DOHH2 (cell line): ENCODE data around the gene KHDC4.

Source experiments
- CTCF ChIP-seq: fragments of 200-600 bp; sonication (generic); IDR thresholded peaks from one replicate; pipeline ENCODE4 v1.5.1; 2014; ENCODE audit warnings: antibody characterized with exemption, mild to moderate bottlenecking, low read depth, low read length; ENCODE audit not compliant: poor library complexity, severe bottlenecking
- EZH2phosphoT487 ChIP-seq: fragments of 200-600 bp; sonication (generic); IDR thresholded peaks from 2 replicates; pipeline ENCODE4 v1.6.1; 2017; ENCODE audit warnings: borderline replicate concordance, mild to moderate bottlenecking, antibody characterized with exemption, low read length, moderate library complexity, mixed read lengths

DNA sequence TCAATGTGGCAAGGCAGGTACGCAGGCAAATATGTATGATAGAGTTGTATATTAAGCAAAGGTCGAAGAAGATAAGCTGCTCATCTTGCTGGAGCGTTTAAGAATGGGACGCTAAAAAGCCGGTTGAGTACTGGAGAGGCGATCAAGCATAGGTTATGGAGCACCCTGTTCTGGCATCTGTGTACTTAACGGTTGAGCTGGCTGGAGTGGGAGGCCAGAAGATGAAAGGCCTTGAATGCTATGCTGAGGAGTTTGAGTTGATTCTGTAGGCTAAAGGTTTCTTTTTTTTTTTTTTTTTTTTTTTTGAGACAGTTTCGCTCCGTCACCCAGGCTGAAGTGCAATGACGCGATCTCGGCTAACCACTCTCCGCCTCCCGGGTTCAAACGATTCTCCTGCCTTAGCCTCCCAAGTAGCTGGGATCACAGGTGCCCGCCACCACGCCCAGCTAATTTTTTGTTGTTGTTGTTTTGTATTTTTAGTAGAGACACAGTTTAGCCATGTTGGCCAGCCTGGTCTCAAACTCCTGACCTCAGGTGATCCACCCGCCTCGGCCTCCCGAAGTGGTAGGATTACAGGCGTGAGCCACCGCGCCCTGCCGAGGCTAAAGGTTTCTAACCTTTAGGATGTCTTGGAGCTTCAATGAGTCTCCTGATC lies 850 bp upstream of the KHDC4 start:
- no peak for TF ChIP-seq EZH2phosphoT487
- no peak for TF ChIP-seq CTCF
